ENCODE results near the gene SKAP1.

The SKAP1 gene

GRCh38 chr17:48104440-48104839 is 325.6 kb downstream of the SKAP1 start:
- no peak for DNase-seq (ENCODE audit: low spot score)

- DNase-seq (ENCODE audit: low spot score) = no peak
These were observed 327.0 kb downstream of the SKAP1 start for GRCh38 chr17:48102798-48103715.

- no peak for DNase-seq (ENCODE audit: low spot score)
These were observed 327.8 kb downstream of the SKAP1 start for GRCh38 chr17:48102043-48102750.

GRCh38 chr17:48101012-48101720 is 328.8 kb downstream of the SKAP1 start, which contains the start of gene CBX1:
Gene CBX1, minus strand, starts transcription at chr17:48101478. Its CDS starts 24,474 bp downstream, at chr17:48077004.
- peak; percentile 92 for DNase-seq (ENCODE audit: low spot score)

GRCh38 chr17:48100591-48101011 is 329.4 kb downstream of the SKAP1 start:
- DNase-seq (ENCODE audit: low spot score) = peak; percentile 80

- DNase-seq (ENCODE audit: low spot score) = no peak
These were observed 329.9 kb downstream of the SKAP1 start for GRCh38 chr17:48100160-48100559.

GRCh38 chr17:48095611-48096010 is 334.4 kb downstream of the SKAP1 start:
- DNase-seq (ENCODE audit: low spot score) = no peak

- no peak for DNase-seq (ENCODE audit: low spot score)
These were observed 336.5 kb downstream of the SKAP1 start for GRCh38 chr17:48093341-48094045.

- no peak for DNase-seq (ENCODE audit: low spot score)
These were observed 345.1 kb downstream of the SKAP1 start for GRCh38 chr17:48084932-48085331.

All from cerebellar cortex (tissue), 1 donor.